ENCODE data around the gene CORIN. TPM values are rescaled to one million over a fixed set of nuclear protein-coding genes. Genes with fewer than 3 reads are reported as not detected.

Gene CORIN
- total RNA-seq, 3 donors from 2014 or later, result not detected

GRCh38 chr4:47848041-47848440 lies 10.2 kb upstream of the CORIN start:
- Mint-ChIP-seq H3K9me3 (no peaks in the 10 kb centered on the region), H3K27me3 (ENCODE audit: low read depth) (no peaks in the 10 kb centered on the region), H3K4me1 (ENCODE audit: low read depth) (no peaks in the 10 kb centered on the region), H3K36me3 (ENCODE audit: insufficient read depth) (peaks cover 43% of the 10 kb centered on the region), H3K4me3 (no peak overlapping the region)
- ATAC-seq, result no peak
- no peak for DNase-seq

DNA sequence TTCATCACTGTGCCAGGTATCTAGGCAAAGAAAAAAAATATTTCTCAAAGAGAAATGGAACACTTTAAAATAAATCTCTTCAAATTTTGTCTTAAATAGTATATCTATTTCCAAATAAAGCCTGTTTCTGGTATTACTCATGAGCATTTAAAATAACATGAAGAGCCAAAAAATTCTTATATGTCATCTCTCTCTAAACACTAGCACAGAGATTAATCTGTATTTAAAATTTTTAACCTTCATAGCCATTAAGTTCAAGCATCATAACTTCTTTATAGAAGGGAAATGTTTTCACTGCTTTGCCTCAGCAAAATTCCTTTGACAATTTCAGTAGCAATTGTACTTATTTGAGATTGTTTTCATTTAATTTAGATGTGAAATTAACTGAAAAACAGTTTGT lies 5.1 kb upstream of the CORIN start:
- H3K4me1 Mint-ChIP-seq (ENCODE audit: low read depth), result peaks cover 14% of the 10 kb centered on the region
- no peak for ATAC-seq
- H3K4me3 Mint-ChIP-seq, result no peak overlapping the region
- no peaks in the 10 kb centered on the region for H3K27me3 Mint-ChIP-seq (ENCODE audit: low read depth)
- DNase-seq, result no peak
- H3K9me3 Mint-ChIP-seq, result no peaks in the 10 kb centered on the region
- H3K36me3 Mint-ChIP-seq (ENCODE audit: insufficient read depth), result peaks cover 26% of the 10 kb centered on the region

DNA sequence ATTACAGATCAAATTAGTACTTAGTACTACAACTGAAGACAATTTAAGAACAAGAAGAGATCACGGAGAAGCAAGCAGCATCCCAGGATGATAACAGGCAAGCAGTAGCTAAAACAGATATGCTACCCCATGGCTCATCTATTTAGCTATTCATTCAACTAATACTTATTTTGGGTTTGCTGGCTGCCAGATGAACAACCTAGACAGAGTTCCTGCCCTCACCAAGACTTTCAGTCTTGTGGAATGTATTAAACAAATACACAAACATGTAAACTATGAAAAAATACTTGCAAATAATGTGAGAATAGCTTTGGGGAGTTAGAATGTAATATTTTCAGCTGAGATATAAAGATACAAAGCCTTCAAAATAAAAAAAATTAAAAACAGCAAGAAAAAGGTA lies 2.4 kb upstream of the CORIN start:
- Mint-ChIP-seq H3K9me3 (no peaks in the 10 kb centered on the region), H3K4me1 (ENCODE audit: low read depth) (peaks cover 31% of the 10 kb centered on the region), H3K36me3 (ENCODE audit: insufficient read depth) (peaks cover 11% of the 10 kb centered on the region), H3K4me3 (no peak overlapping the region), H3K27me3 (ENCODE audit: low read depth) (no peaks in the 10 kb centered on the region)
- ATAC-seq (no peak), DNase-seq (no peak)

GRCh38 chr4:47839259-47839658 lies 1.4 kb upstream of the CORIN start:
- Mint-ChIP-seq H3K36me3 (ENCODE audit: insufficient read depth) (peaks cover 9% of the 10 kb centered on the region), H3K9me3 (no peaks in the 10 kb centered on the region), H3K4me1 (ENCODE audit: low read depth) (peaks cover 33% of the 10 kb centered on the region), H3K4me3 (no peak overlapping the region), H3K27me3 (ENCODE audit: low read depth) (no peaks in the 10 kb centered on the region)
- peak; percentile 78 to 84 for ATAC-seq
- DNase-seq, result peak; percentile 7

- Mint-ChIP-seq H3K9me3 (no peaks in the 10 kb centered on the region), H3K4me3 (peak overlapping the region; percentile 81), H3K27me3 (ENCODE audit: low read depth) (no peaks in the 10 kb centered on the region), H3K36me3 (ENCODE audit: insufficient read depth) (peaks cover 1% of the 10 kb centered on the region), H3K4me1 (ENCODE audit: low read depth) (peaks cover 33% of the 10 kb centered on the region)
- DNase-seq, result no peak
- no peak for ATAC-seq
These were observed 578 bp upstream of the CORIN start for GRCh38 chr4:47838445-47838844.

- H3K4me3 Mint-ChIP-seq, result peak overlapping the region; percentile 81
- H3K4me1 Mint-ChIP-seq (ENCODE audit: low read depth), result peaks cover 33% of the 10 kb centered on the region
- H3K36me3 Mint-ChIP-seq (ENCODE audit: insufficient read depth), result no peaks in the 10 kb centered on the region
- H3K9me3 Mint-ChIP-seq, result no peaks in the 10 kb centered on the region
- ATAC-seq (peak; percentile 51 to 61), DNase-seq (peak; percentile 15)
- peaks cover 2% of the 10 kb centered on the region for H3K27me3 Mint-ChIP-seq (ENCODE audit: low read depth)
These were observed 566 bp downstream of the CORIN start for GRCh38 chr4:47837094-47837907.

- Mint-ChIP-seq H3K27me3 (ENCODE audit: low read depth) (peaks cover 4% of the 10 kb centered on the region), H3K4me3 (peak overlapping the region; percentile 81)
These were observed 1.2 kb downstream of the CORIN start for GRCh38 chr4:47836641-47837093.

DNA sequence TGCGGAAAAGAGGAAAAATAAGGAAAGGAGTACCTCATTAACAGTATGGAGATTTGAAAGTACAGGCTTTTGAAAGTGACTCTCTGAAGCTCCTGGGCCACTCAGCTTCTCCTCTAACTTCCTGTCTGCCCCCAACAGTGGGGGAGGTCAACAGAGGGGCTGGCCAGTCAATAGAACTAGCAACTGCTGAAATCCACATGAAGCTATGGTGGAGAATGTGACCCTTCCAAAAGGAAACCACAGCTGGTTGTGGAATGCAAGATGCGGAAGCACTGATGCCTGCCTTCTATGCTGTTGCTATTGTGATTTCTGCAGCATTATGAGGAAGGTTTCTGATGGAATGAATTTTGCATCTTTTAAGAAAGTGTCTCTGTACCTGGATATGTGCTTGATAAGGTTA lies 2.4 kb downstream of the CORIN start:
- Mint-ChIP-seq H3K27me3 (ENCODE audit: low read depth) (peaks cover 4% of the 10 kb centered on the region), H3K36me3 (ENCODE audit: insufficient read depth) (no peaks in the 10 kb centered on the region), H3K9me3 (no peaks in the 10 kb centered on the region), H3K4me3 (no peak overlapping the region), H3K4me1 (ENCODE audit: low read depth) (peaks cover 35% of the 10 kb centered on the region)
- no peak for ATAC-seq
- no peak for DNase-seq

More at GRCh38 chr4:47836641-47837093, 1.2 kb downstream of the CORIN start:
- Mint-ChIP-seq H3K4me1 (ENCODE audit: low read depth) (peaks cover 35% of the 10 kb centered on the region), H3K36me3 (ENCODE audit: insufficient read depth) (no peaks in the 10 kb centered on the region), H3K9me3 (no peaks in the 10 kb centered on the region)
- peak; percentile 45 for DNase-seq
- peak; percentile 67 to 74 for ATAC-seq

GRCh38 chr4:47831026-47831679 lies 6.7 kb downstream of the CORIN start:
- peaks cover 23% of the 10 kb centered on the region for H3K4me1 Mint-ChIP-seq (ENCODE audit: low read depth)
- H3K27me3 Mint-ChIP-seq (ENCODE audit: low read depth), result peaks cover 4% of the 10 kb centered on the region
- no peak for ATAC-seq
- H3K9me3 Mint-ChIP-seq, result no peaks in the 10 kb centered on the region
- H3K4me3 Mint-ChIP-seq, result no peak overlapping the region
- no peaks in the 10 kb centered on the region for H3K36me3 Mint-ChIP-seq (ENCODE audit: insufficient read depth)
- DNase-seq, result no peak

GRCh38 chr4:47830265-47831025 lies 7.4 kb downstream of the CORIN start:
- Mint-ChIP-seq H3K4me3 (no peak overlapping the region), H3K36me3 (ENCODE audit: insufficient read depth) (no peaks in the 10 kb centered on the region), H3K4me1 (ENCODE audit: low read depth) (peaks cover 16% of the 10 kb centered on the region), H3K9me3 (no peaks in the 10 kb centered on the region), H3K27me3 (ENCODE audit: low read depth) (peaks cover 4% of the 10 kb centered on the region)
- DNase-seq (no peak), ATAC-seq (no peak)

- Mint-ChIP-seq H3K36me3 (ENCODE audit: insufficient read depth) (no peaks in the 10 kb centered on the region), H3K27me3 (ENCODE audit: low read depth) (peaks cover 4% of the 10 kb centered on the region), H3K9me3 (no peaks in the 10 kb centered on the region), H3K4me1 (ENCODE audit: low read depth) (peaks cover 12% of the 10 kb centered on the region), H3K4me3 (no peak overlapping the region)
- ATAC-seq (no peak), DNase-seq (no peak)
These were observed 8.4 kb downstream of the CORIN start for GRCh38 chr4:47829438-47829837.

- Mint-ChIP-seq H3K4me1 (ENCODE audit: low read depth) (peaks cover 12% of the 10 kb centered on the region), H3K4me3 (no peak overlapping the region), H3K36me3 (ENCODE audit: insufficient read depth) (no peaks in the 10 kb centered on the region), H3K27me3 (ENCODE audit: low read depth) (peaks cover 5% of the 10 kb centered on the region), H3K9me3 (no peaks in the 10 kb centered on the region)
- DNase-seq (no peak), ATAC-seq (no peak)
These were observed 10.4 kb downstream of the CORIN start for GRCh38 chr4:47827343-47828047.

GRCh38 chr4:47824840-47825239 lies 13.0 kb downstream of the CORIN start:
- Mint-ChIP-seq H3K36me3 (ENCODE audit: insufficient read depth) (no peaks in the 10 kb centered on the region), H3K9me3 (no peaks in the 10 kb centered on the region), H3K4me3 (no peak overlapping the region), H3K27me3 (ENCODE audit: low read depth) (peaks cover 3% of the 10 kb centered on the region), H3K4me1 (ENCODE audit: low read depth) (peaks cover 10% of the 10 kb centered on the region)
- DNase-seq, result no peak
- ATAC-seq, result no peak

GRCh38 chr4:47819178-47819577 lies 18.7 kb downstream of the CORIN start:
- DNase-seq, result no peak
- Mint-ChIP-seq H3K4me1 (ENCODE audit: low read depth) (no peaks in the 10 kb centered on the region), H3K4me3 (no peak overlapping the region), H3K27me3 (ENCODE audit: low read depth) (peaks cover 12% of the 10 kb centered on the region), H3K36me3 (ENCODE audit: insufficient read depth) (no peaks in the 10 kb centered on the region), H3K9me3 (no peaks in the 10 kb centered on the region)
- no peak for ATAC-seq
